Kidney (tissue), 14 donors: ENCODE results near the gene ADGRL2. TPM values are rescaled to one million over a fixed set of nuclear protein-coding genes. Genes with fewer than 3 reads are reported as not detected.

ENCODE experiments used
- DNase-seq, 5 donors: peaks; one replicate each; pipeline ENCODE4 v3.0.0-alpha.2; 2013 to 2020
- FAIRE-seq: peaks from 2 replicates; lab custom pipeline; 2012; peaks lifted over from hg19 to GRCh38; lab: Jason Lieb, UNC
- H3K27ac ChIP-seq, 2 donors: one replicate each; pipeline ENCODE4 v1.7.0; 2013; ENCODE audit warnings: low read depth in 2 of 2, low read length in 2 of 2, inconsistent platforms in 1 of 2
- H3K27me3 ChIP-seq: one replicate; pipeline ENCODE4 v1.7.1; 2013; ENCODE audit warnings: low read length, inconsistent platforms; ENCODE audit not compliant: control insufficient read depth, insufficient read depth
- H3K36me3 ChIP-seq, 3 donors: one replicate each; pipeline versions ENCODE4 v1.7.0 to v1.7.1; 2013; ENCODE audit warnings: low read length in 3 of 3, control low read depth in 1 of 3, inconsistent platforms in 1 of 3; ENCODE audit not compliant: insufficient read depth in 3 of 3, control insufficient read depth in 2 of 3
- H3K4me1 ChIP-seq, 3 donors: one replicate each; pipeline versions ENCODE4 v1.7.0 to v1.7.1; 2013; ENCODE audit warnings: low read length in 3 of 3, inconsistent platforms in 1 of 3, low read depth in 1 of 3; ENCODE audit not compliant: control insufficient read depth in 2 of 3, insufficient read depth in 2 of 3
- H3K4me3 ChIP-seq, 3 donors: one replicate each; pipeline versions ENCODE4 v1.7.0 to v1.8.1; 2013; ENCODE audit warnings: low read length in 3 of 3, control low read depth in 1 of 3, inconsistent platforms in 1 of 3
- H3K9ac ChIP-seq, 3 donors: one replicate each; pipeline versions ENCODE4 v1.7.0 to v1.7.1; 2013; ENCODE audit warnings: low read length in 3 of 3, control low read depth in 1 of 3, inconsistent platforms in 1 of 3
- H3K9me3 ChIP-seq, 3 donors: one replicate each; pipeline versions ENCODE4 v1.7.0 to v1.7.1; 2013; ENCODE audit warnings: low read length in 3 of 3, control low read depth in 1 of 3, inconsistent platforms in 1 of 3; ENCODE audit not compliant: control insufficient read depth in 2 of 3, insufficient read depth in 1 of 3
- intact Hi-C: fragments of 100-400 bp; cut with DNase I; formaldehyde crosslinking; loops from one replicate; pipeline ENCODE4 v1.11.1; 2022
- polyA plus RNA-seq: library from polyadenylated mRNA; stranded (reverse); fragments of 350-450 nt; fragmentation: Illumina TruSeq; extraction: RNeasy Lipid Tissue Mini Kit (QIAGEN cat#74804); gene quantifications from one replicate; pipeline ENCODE4 v1.2.3, GENCODE V29; 2014; ENCODE audit warnings: low read depth, low replicate concordance; ENCODE audit not compliant: insufficient read depth
- total RNA-seq: library from RNA; stranded (reverse); fragmentation: NEBNext Ultra II Directional; extraction: Animal tissue kit (Norgen Biotek cat#: 25700); gene quantifications from one replicate; pipeline ENCODE4 v1.2.1, GENCODE V29; 2021
- TF ChIP-seq, protein P1 (sequence below): IDR thresholded peaks from 3 replicates; pipeline ENCODE4 v1.5.1; 2012; ENCODE audit warnings: mild to moderate bottlenecking, moderate library complexity, borderline replicate concordance; ENCODE audit not compliant: insufficient read depth; ENCODE audit errors: extremely low read depth
- donor health status: control.
- donor health status: control.
- donor health status: control.
- donor health status: control.
- donor health status: control.
- donor health status: DM: yes; HTN: yes; CAD: no.
- donor health status: Normal renal cell carcinoma (clear cell type).

Gene ADGRL2
- total and polyA plus RNA-seq, 2 donors from 2014 or later = 27.2 to 71.2 TPM

- no peak for FAIRE-seq
- Histone ChIP-seq H3K4me1 (no peaks in the 10 kb centered on the region), H3K4me3 (no peak overlapping the region), H3K9ac (no peak overlapping the region), H3K27ac (no peak overlapping the region), H3K27me3 (no peaks in the 10 kb centered on the region), H3K36me3 (no peaks in the 10 kb centered on the region), H3K9me3 (no peaks in the 10 kb centered on the region)
- intact Hi-C loops = no loop called here
- TF ChIP-seq, protein P1, sequence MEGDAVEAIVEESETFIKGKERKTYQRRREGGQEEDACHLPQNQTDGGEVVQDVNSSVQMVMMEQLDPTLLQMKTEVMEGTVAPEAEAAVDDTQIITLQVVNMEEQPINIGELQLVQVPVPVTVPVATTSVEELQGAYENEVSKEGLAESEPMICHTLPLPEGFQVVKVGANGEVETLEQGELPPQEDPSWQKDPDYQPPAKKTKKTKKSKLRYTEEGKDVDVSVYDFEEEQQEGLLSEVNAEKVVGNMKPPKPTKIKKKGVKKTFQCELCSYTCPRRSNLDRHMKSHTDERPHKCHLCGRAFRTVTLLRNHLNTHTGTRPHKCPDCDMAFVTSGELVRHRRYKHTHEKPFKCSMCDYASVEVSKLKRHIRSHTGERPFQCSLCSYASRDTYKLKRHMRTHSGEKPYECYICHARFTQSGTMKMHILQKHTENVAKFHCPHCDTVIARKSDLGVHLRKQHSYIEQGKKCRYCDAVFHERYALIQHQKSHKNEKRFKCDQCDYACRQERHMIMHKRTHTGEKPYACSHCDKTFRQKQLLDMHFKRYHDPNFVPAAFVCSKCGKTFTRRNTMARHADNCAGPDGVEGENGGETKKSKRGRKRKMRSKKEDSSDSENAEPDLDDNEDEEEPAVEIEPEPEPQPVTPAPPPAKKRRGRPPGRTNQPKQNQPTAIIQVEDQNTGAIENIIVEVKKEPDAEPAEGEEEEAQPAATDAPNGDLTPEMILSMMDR = no peak
- no peak for DNase-seq
Measured at GRCh38 chr1:81827942-81828341, 27.2 kb downstream of the ADGRL2 start.

- no peaks in the 10 kb centered on the region for H3K36me3 ChIP-seq
- TF ChIP-seq, protein P1 = no peak
- no peaks in the 10 kb centered on the region for H3K9me3 ChIP-seq
- DNase-seq (no peak), FAIRE-seq (no peak)
- no peaks in the 10 kb centered on the region for H3K27me3 ChIP-seq
- H3K27ac ChIP-seq = no peak overlapping the region
- H3K9ac ChIP-seq = no peak overlapping the region
- H3K4me1 ChIP-seq = peaks cover 0 to 5% (median 0%) of the 10 kb centered on the region in 3 donors
- intact Hi-C loops = no loop called here
- no peak overlapping the region for H3K4me3 ChIP-seq
Measured at GRCh38 chr1:81832573-81832972, 31.8 kb downstream of the ADGRL2 start.

GRCh38 chr1:81833722-81834121 is 33.0 kb downstream of the ADGRL2 start:
- H3K4me1 ChIP-seq = peaks cover 0 to 5% (median 0%) of the 10 kb centered on the region in 3 donors
- FAIRE-seq = no peak
- no peak overlapping the region for H3K27ac ChIP-seq

More at GRCh38 chr1:81833722-81834121, 33.0 kb downstream of the ADGRL2 start:
- no peak overlapping the region for H3K4me3 ChIP-seq
- no peaks in the 10 kb centered on the region for H3K9me3 ChIP-seq
- H3K9ac ChIP-seq = no peak overlapping the region
- DNase-seq = no peak
- TF ChIP-seq, protein P1 = no peak
- no peaks in the 10 kb centered on the region for H3K36me3 ChIP-seq
- intact Hi-C loops = no loop called here
- H3K27me3 ChIP-seq = no peaks in the 10 kb centered on the region
